ENCODE data around the gene CPNE5.

Gene CPNE5

GRCh38 chr6:36691612-36692011 is 147.6 kb downstream of the CPNE5 start:
- H3K27me3 Mint-ChIP-seq = no peaks in the 10 kb centered on the region
- H3K4me3 Mint-ChIP-seq = no peak overlapping the region
- intact Hi-C loops (cut with micrococcal nuclease) = loop anchor here (5.0 kb wide), 1 partner anchor 36 kb away; no protein-coding TSS in a partner anchor
- H3K36me3 Mint-ChIP-seq (ENCODE audit: low read depth) = peaks cover 13% of the 10 kb centered on the region
- H3K4me1 Mint-ChIP-seq (ENCODE audit: low read depth) = peaks cover 34% of the 10 kb centered on the region
- H3K9me3 Mint-ChIP-seq = no peaks in the 10 kb centered on the region
- H3K27ac Mint-ChIP-seq = peak overlapping the region; percentile 6

DNA sequence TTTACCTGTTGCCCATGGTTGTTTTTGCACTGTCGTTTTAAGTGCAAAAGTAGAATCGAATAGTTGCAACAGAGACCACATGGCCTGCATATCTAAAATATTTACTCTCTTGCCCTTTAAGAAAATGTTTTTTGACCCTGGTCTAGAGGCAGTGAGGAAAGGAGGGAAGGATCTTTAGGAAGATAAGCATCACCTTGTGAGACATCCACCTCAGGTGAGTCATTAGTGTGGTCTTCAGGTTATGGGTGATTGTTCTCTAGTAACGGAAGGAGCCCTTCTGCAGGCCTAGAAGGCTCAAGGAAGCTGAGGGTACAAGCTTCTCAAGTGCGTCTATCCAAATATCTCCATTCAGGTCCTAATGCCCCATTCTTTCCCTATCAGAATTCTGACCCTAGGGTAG is 148.2 kb downstream of the CPNE5 start:
- Mint-ChIP-seq H3K4me1 (ENCODE audit: low read depth) (peaks cover 35% of the 10 kb centered on the region), H3K36me3 (ENCODE audit: low read depth) (peaks cover 19% of the 10 kb centered on the region), H3K27ac (no peak overlapping the region), H3K27me3 (no peaks in the 10 kb centered on the region), H3K4me3 (no peak overlapping the region), H3K9me3 (no peaks in the 10 kb centered on the region)
- intact Hi-C loops (cut with micrococcal nuclease) = loop anchor here (5.0 kb wide), 1 partner anchor 36 kb away; no protein-coding TSS in a partner anchor
